Lower lobe of right lung (tissue), 2 donors: ENCODE measurements around the gene ZNF320. TPM values are rescaled to one million over a fixed set of nuclear protein-coding genes. Genes with fewer than 3 reads are reported as not detected.
"Not testable (repeated sequence)": the region's sequence is repeated elsewhere in the genome, so short reads cannot be mapped to it uniquely, and the experiment has no call there.

Experiments
- ATAC-seq, 2 donors: fragments of 200-7000 bp; cut with Tn5 transposase; one replicate each; pipeline ENCODE4 v1.9.1; 2020 to 2022; ENCODE audit warnings: mild to moderate bottlenecking in 2 of 2, moderate library complexity in 2 of 2
- DNase-seq: peaks from one replicate; pipeline ENCODE4 v3.0.0-alpha.2; 2020
- H3K27ac ChIP-seq: fragments of 200-600 bp; one replicate; pipeline ENCODE4 v1.8.0; 2022
- H3K27me3 ChIP-seq: fragments of 200-600 bp; one replicate; pipeline ENCODE4 v1.8.0; 2022; ENCODE audit warnings: low read depth
- H3K36me3 ChIP-seq: fragments of 200-600 bp; one replicate; pipeline ENCODE4 v1.8.0; 2022; ENCODE audit warnings: mild to moderate bottlenecking
- H3K4me1 ChIP-seq: fragments of 200-600 bp; one replicate; pipeline ENCODE4 v1.8.0; 2022
- H3K4me3 ChIP-seq: fragments of 200-600 bp; one replicate; pipeline ENCODE4 v1.8.0; 2022; ENCODE audit warnings: mild to moderate bottlenecking
- H3K9me3 ChIP-seq: fragments of 200-600 bp; one replicate; pipeline ENCODE4 v1.8.0; 2022
- intact Hi-C: fragments of 100-400 bp; cut with DNase I; formaldehyde crosslinking; loops from one replicate; pipeline ENCODE4 v1.11.0; 2022
- total RNA-seq: library from RNA; stranded (reverse); fragmentation: NEBNext Ultra II Directional; extraction: Animal tissue kit (Norgen Biotek cat#: 25700); gene quantifications from one replicate; pipeline ENCODE4 v1.2.1, GENCODE V29; 2021
- TF ChIP-seq, protein P1 (sequence below): fragments of 200-600 bp; IDR thresholded peaks from one replicate; pipeline ENCODE4 v1.8.0; 2022; ENCODE audit warnings: antibody characterized with exemption, mild to moderate bottlenecking
- donor health status: DM: no; HTN: yes; CAD: no; lungs with severe emphysema.

The ZNF320 gene
- total RNA-seq, 1 donor from 2014 or later = 19.7 TPM

DNA sequence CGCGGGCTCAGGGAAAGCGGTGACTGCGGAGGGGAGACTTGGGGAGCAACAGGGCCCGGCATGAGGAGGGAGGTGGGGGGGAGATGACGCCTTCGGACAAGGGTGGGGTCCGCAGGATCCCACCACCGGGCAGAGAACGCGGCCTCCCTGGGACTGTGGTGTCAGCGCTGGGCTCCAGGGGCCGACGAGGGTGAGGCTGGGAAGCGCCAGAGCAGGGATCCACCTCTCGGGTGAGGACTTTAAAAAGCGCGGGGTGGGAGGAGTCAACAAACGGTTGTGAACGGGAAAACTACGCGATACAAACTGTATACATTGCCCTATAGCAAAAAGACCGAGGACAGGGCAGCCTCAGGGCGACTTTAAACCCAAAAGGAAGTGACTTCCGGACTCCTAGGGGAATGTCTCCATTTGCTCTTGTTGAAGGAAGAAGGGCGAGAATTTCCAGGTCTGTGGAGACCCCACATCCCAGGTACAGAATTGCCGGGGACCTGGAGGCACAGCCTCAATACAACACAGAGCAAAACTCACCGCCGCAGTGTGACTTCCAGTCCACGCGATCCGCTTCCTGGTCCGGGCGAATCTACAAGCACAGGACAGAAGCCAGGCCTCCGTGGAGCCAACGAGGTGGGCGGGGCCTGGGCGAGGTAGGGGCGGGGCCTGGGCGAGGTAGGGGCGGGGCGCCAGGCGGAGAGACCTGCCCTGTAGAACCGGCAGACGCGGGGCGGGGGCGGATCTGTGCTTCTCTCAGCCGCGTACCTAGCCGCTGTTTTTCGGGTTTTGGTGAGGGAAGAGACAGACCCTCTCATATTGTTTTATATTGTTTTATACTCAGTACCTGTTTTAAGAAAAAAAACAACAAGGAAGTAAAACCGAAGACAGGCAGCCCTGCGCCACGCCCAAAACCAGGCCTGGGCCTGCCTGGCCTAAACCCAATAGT is 25.7 kb upstream of the ZNF320 start, which contains the start of gene ZNF888:
Gene ZNF888 (minus strand): TSS at position 588 of the 937 bp plus-strand sequence. CDS start 5,555 bp downstream, outside the sequence.
- Histone ChIP-seq H3K4me3 (peak within 1 kb of the TSS; percentile 76), H3K27me3 (no peaks in the 10 kb centered on the region), H3K27ac (peak within 1 kb of the TSS; percentile 88), H3K4me1 (peaks cover 16% of the 10 kb centered on the region), H3K36me3 (peaks cover 4% of the 10 kb centered on the region), H3K9me3 (no peaks in the 10 kb centered on the region)
- TF ChIP-seq, protein P1, sequence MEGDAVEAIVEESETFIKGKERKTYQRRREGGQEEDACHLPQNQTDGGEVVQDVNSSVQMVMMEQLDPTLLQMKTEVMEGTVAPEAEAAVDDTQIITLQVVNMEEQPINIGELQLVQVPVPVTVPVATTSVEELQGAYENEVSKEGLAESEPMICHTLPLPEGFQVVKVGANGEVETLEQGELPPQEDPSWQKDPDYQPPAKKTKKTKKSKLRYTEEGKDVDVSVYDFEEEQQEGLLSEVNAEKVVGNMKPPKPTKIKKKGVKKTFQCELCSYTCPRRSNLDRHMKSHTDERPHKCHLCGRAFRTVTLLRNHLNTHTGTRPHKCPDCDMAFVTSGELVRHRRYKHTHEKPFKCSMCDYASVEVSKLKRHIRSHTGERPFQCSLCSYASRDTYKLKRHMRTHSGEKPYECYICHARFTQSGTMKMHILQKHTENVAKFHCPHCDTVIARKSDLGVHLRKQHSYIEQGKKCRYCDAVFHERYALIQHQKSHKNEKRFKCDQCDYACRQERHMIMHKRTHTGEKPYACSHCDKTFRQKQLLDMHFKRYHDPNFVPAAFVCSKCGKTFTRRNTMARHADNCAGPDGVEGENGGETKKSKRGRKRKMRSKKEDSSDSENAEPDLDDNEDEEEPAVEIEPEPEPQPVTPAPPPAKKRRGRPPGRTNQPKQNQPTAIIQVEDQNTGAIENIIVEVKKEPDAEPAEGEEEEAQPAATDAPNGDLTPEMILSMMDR = no peak
- intact Hi-C loops = no loop called here
- peak; percentile 100 for ATAC-seq
- DNase-seq = peak; percentile 95

DNA sequence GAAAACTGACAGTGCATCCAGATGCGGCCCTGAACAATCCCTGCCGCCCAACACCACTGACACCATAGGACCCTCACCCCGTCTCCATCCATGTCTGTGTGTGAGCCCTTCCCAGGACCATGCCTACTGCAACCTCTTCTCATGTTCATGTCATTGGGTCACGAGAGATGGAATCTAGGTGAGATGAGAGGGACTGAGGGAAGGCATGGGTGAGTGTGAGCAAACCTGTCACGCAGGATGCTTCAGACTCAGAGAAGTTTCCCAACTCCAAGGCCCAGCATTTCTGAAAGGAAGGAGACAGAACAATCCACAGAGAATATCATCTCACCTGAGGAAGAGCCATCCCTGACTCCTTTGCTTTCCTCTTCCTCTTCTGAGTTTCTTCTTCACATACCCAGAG is 20.1 kb upstream of the ZNF320 start:
- TF ChIP-seq, protein P1 = no peak
- Histone ChIP-seq H3K4me1 (peaks cover 4% of the 10 kb centered on the region), H3K9me3 (no peaks in the 10 kb centered on the region), H3K27me3 (no peaks in the 10 kb centered on the region), H3K4me3 (no peak overlapping the region), H3K36me3 (peaks cover 43% of the 10 kb centered on the region), H3K27ac (no peak overlapping the region)
- ATAC-seq = no peak
- intact Hi-C loops = no loop called here
- DNase-seq = no peak

DNA sequence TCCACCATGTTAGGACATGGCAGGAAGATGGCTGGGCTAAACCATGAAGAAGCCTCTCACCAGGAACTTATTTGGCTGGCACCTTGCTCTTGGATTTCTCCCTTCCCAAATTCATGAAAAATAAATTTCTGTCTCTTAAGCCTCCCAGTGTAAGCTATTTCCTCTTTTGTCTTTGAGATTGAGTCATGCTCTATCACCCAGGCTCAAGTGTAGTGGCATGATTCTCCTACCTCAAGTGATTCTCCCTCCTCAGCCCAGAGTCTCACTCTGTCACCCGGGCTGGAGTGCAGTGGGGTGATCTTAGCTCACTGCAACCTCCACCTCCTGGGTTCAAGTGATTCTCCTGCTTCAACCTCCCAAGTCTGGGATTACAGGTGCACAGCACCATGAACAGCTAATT is 13.2 kb upstream of the ZNF320 start:
- H3K36me3 ChIP-seq = peaks cover 49% of the 10 kb centered on the region
- ATAC-seq (no peak), DNase-seq (no peak)
- H3K27me3 ChIP-seq = no peaks in the 10 kb centered on the region
- peaks cover 13% of the 10 kb centered on the region for H3K9me3 ChIP-seq
- no peak overlapping the region for H3K4me3 ChIP-seq
- intact Hi-C loops = no loop called here
- no peaks in the 10 kb centered on the region for H3K4me1 ChIP-seq
- TF ChIP-seq, protein P1 = no peak
- H3K27ac ChIP-seq = no peak overlapping the region

DNA sequence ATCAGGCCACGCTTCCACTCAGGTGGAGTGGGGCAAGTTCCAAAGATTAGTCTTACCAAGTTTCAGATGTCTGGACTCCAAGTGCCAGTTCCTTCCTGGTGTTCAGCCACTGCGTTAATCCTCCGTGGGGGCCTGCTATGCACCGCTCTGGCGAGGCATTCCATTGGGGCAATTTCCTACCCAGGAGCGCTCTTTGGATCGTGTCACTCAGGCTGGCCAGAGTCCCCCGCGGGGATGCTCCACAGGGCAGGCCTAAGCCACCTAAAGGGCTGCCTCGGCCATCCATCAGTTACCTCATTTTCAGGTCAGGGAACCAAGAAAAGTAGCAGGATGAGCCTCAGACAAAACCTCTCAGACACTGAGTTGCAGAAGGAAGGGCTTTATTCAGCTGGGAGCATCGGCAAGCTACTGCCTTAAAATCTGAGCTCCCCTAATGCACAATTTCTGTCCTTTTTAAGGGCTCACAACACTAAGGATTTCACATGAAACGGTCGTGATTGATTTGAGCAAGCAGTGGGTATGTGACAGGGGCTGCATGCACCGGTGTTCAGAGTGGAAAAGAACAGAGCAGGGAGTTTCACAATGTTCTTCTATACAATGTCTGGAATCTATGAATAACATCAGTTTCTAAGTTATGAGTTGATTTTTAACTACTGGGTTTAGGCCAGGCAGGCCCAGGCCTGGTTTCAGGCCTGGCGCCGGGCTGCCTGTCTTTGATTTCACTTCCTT is 6.8 kb upstream of the ZNF320 start:
- H3K27ac ChIP-seq, H3K4me3 ChIP-seq, ATAC-seq, H3K27me3 ChIP-seq, intact Hi-C loops, DNase-seq, H3K4me1 ChIP-seq: not testable (repeated sequence)
- peaks cover 20% of the 10 kb centered on the region for H3K9me3 ChIP-seq
- H3K36me3 ChIP-seq = peaks cover 22% of the 10 kb centered on the region

DNA sequence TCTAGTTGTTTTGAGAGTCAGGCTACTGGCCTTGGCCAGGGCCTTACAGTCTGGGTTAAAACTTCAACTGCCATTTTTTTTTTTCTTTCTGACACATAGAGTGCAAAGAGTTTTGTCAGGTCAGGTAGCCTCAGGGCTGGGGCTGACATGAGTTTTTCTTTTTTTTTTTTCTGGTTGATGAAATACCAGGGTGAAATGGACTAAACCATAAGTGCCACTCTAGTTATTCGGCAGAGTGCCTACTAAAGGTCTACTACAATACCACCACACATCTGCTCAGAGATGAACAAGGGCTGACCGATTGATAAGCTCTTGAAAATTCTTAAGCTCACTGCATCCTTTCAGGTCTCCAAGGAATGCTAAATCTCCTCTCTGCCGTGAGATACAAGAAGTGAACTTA is 4.4 kb upstream of the ZNF320 start:
- Histone ChIP-seq H3K4me3 (no peak overlapping the region), H3K36me3 (peaks cover 10% of the 10 kb centered on the region), H3K27ac (no peak overlapping the region), H3K27me3 (no peaks in the 10 kb centered on the region), H3K9me3 (peaks cover 14% of the 10 kb centered on the region), H3K4me1 (peaks cover under 1% of the 10 kb centered on the region)
- DNase-seq (no peak), ATAC-seq (no peak)
- intact Hi-C loops = no loop called here
- TF ChIP-seq, protein P1 = no peak

DNA sequence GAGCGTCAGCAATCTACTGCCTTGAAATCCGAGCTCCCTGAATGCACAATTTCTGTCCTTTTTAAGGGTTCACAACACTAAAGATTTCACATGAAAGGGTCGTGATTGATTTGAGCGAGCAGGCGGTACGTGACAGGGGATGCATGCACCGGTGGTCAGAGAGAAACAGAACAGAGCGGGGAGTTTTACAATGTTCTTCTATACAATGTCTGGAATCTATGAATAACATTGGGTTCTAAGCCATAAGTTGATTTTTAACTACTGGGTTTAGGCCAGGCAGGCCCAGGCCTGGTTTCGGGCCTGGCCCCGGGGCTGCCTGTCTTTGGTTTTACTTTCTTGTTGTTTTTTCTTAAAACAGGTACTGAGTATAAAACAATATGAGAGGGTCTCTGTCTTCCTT is 1.2 kb upstream of the ZNF320 start:
- intact Hi-C loops = not testable (repeated sequence)

More for the DNA sequence above, 1.2 kb upstream of the ZNF320 start:
- peaks cover 12% of the 10 kb centered on the region for H3K4me1 ChIP-seq
- not testable (repeated sequence) for H3K27ac ChIP-seq, H3K4me3 ChIP-seq, H3K27me3 ChIP-seq, DNase-seq, H3K36me3 ChIP-seq, ATAC-seq, H3K9me3 ChIP-seq
